GM19463 (cell line): ENCODE measurements around the gene NELFA.

Experiments used
- ATAC-seq: cut with Tn5 transposase; IDR thresholded peaks from one replicate; pipeline ENCODE4 v1.9.1; 2021; ENCODE audit warnings: mild to moderate bottlenecking, moderate library complexity; ENCODE audit not compliant: unreplicated experiment

NELFA gene

GRCh38 chr4:1940566-1940965 is 68.2 kb downstream of the NELFA start:
- ATAC-seq = no peak

GRCh38 chr4:1939664-1940509 is 68.9 kb downstream of the NELFA start:
- no peak for ATAC-seq

- no peak for ATAC-seq
These were observed 70.7 kb downstream of the NELFA start for GRCh38 chr4:1938027-1938426.

GRCh38 chr4:1937550-1937949 is 71.2 kb downstream of the NELFA start:
- ATAC-seq = no peak

GRCh38 chr4:1933700-1934099 is 75.1 kb downstream of the NELFA start:
- no peak for ATAC-seq

- ATAC-seq = no peak
These were observed 76.0 kb downstream of the NELFA start for GRCh38 chr4:1932736-1933135.
